ENCODE data around the gene AVPI1.
"Not testable (repeated sequence)": the region's sequence is repeated elsewhere in the genome, so short reads cannot be mapped to it uniquely, and the experiment has no call there.

Gene AVPI1

GRCh38 chr10:97640174-97640867 lies 46.7 kb downstream of the AVPI1 start, which contains the start of gene PI4K2A:
PI4K2A (plus strand) TSS chr10:97640671; CDS start chr10:97640743, 72 bp downstream.
- peak; percentile 97 for DNase-seq (ENCODE audit: extremely low read depth, insufficient read length)
- Histone ChIP-seq H3K36me3 (ENCODE audit: control insufficient read depth, insufficient read depth, low read length) (peaks cover 4% of the 10 kb centered on the region), H3K27me3 (replicated peaks; ENCODE audit: control insufficient read depth, insufficient read depth, low read length) (no peaks in the 10 kb centered on the region), H3K4me3 (replicated peaks; ENCODE audit: low read depth, low read length) (peak within 1 kb of the TSS; percentile 76)
- no peak for TF ChIP-seq CTCF (IDR thresholded peaks at IDR 0.05; ENCODE audit: insufficient read depth, low read length, poor library complexity, severe bottlenecking)

- H3K4me3 ChIP-seq (replicated peaks; ENCODE audit: low read depth, low read length); DNase-seq (ENCODE audit: extremely low read depth, insufficient read length); H3K36me3 ChIP-seq (ENCODE audit: control insufficient read depth, insufficient read depth, low read length); H3K27me3 ChIP-seq (replicated peaks; ENCODE audit: control insufficient read depth, insufficient read depth, low read length): not testable (repeated sequence)
Observed at GRCh38 chr10:97639090-97639489, 48.0 kb downstream of the AVPI1 start.

GRCh38 chr10:97635577-97635976 lies 51.5 kb downstream of the AVPI1 start:
- no peak for TF ChIP-seq CTCF (IDR thresholded peaks at IDR 0.05; ENCODE audit: insufficient read depth, low read length, poor library complexity, severe bottlenecking)
- no peak overlapping the region for H3K4me3 ChIP-seq (replicated peaks; ENCODE audit: low read depth, low read length)
- no peak for DNase-seq (ENCODE audit: extremely low read depth, insufficient read length)
- no peaks in the 10 kb centered on the region for H3K27me3 ChIP-seq (replicated peaks; ENCODE audit: control insufficient read depth, insufficient read depth, low read length)
- no peaks in the 10 kb centered on the region for H3K36me3 ChIP-seq (ENCODE audit: control insufficient read depth, insufficient read depth, low read length)

GRCh38 chr10:97633921-97634320 lies 53.1 kb downstream of the AVPI1 start:
- TF ChIP-seq CTCF (IDR thresholded peaks at IDR 0.05; ENCODE audit: insufficient read depth, low read length, poor library complexity, severe bottlenecking), result no peak
- no peaks in the 10 kb centered on the region for H3K36me3 ChIP-seq (ENCODE audit: control insufficient read depth, insufficient read depth, low read length)
- peak overlapping the region; percentile 78 for H3K4me3 ChIP-seq (replicated peaks; ENCODE audit: low read depth, low read length)
- H3K27me3 ChIP-seq (replicated peaks; ENCODE audit: control insufficient read depth, insufficient read depth, low read length), result no peaks in the 10 kb centered on the region
- peak; percentile 28 for DNase-seq (ENCODE audit: extremely low read depth, insufficient read length)

GRCh38 chr10:97632949-97633884 lies 53.8 kb downstream of the AVPI1 start, which contains the start of gene MORN4:
MORN4 (minus strand) TSS chr10:97633500; CDS start chr10:97619653, 13,847 bp downstream.
- Histone ChIP-seq H3K27me3 (replicated peaks; ENCODE audit: control insufficient read depth, insufficient read depth, low read length) (no peaks in the 10 kb centered on the region), H3K4me3 (replicated peaks; ENCODE audit: low read depth, low read length) (peak within 1 kb of the TSS; percentile 78), H3K36me3 (ENCODE audit: control insufficient read depth, insufficient read depth, low read length) (no peaks in the 10 kb centered on the region)
- TF ChIP-seq CTCF (IDR thresholded peaks at IDR 0.05; ENCODE audit: insufficient read depth, low read length, poor library complexity, severe bottlenecking), result no peak
- peak; percentile 87 for DNase-seq (ENCODE audit: extremely low read depth, insufficient read length)

- Histone ChIP-seq H3K4me3 (replicated peaks; ENCODE audit: low read depth, low read length) (no peak overlapping the region), H3K36me3 (ENCODE audit: control insufficient read depth, insufficient read depth, low read length) (no peaks in the 10 kb centered on the region), H3K27me3 (replicated peaks; ENCODE audit: control insufficient read depth, insufficient read depth, low read length) (no peaks in the 10 kb centered on the region)
- DNase-seq (ENCODE audit: extremely low read depth, insufficient read length), result no peak
- no peak for TF ChIP-seq CTCF (IDR thresholded peaks at IDR 0.05; ENCODE audit: insufficient read depth, low read length, poor library complexity, severe bottlenecking)
Observed at GRCh38 chr10:97631098-97631497, 55.9 kb downstream of the AVPI1 start.

Measured in GM06990 (cell line).